ENCODE data around the gene TBKBP1.
A peak's percentile ranks its signal among the peaks of the same experiment; 100 is the strongest.

The TBKBP1 gene

GRCh38 chr17:47719411-47720152 lies 25.6 kb downstream of the TBKBP1 start:
- DNase-seq (ENCODE audit: insufficient read length, low spot score) (no peak), FAIRE-seq (no peak)
- TF ChIP-seq POLR2AphosphoS5 (IDR thresholded peaks at IDR 0.05; ENCODE audit: low read depth, low read length): no peak
- no peak for TF ChIP-seq POU2F2 (IDR thresholded peaks at IDR 0.05; ENCODE audit: low read depth, low read length)
- no peak for TF ChIP-seq PAX5 (IDR thresholded peaks at IDR 0.05; ENCODE audit: insufficient read depth, low read length, severe bottlenecking)
- TF ChIP-seq TAF1 (IDR thresholded peaks at IDR 0.05; ENCODE audit: low read depth, low read length): no peak
- TF ChIP-seq POLR2A (IDR thresholded peaks at IDR 0.05; ENCODE audit: low read depth, low read length): no peak
- TF ChIP-seq SPI1 (IDR thresholded peaks at IDR 0.05; ENCODE audit: low read depth, low read length): no peak

GRCh38 chr17:47720196-47720595 lies 26.2 kb downstream of the TBKBP1 start:
- FAIRE-seq: no peak
- no peak for TF ChIP-seq TAF1 (IDR thresholded peaks at IDR 0.05; ENCODE audit: low read depth, low read length)
- TF ChIP-seq POLR2A (IDR thresholded peaks at IDR 0.05; ENCODE audit: low read depth, low read length): no peak
- no peak for TF ChIP-seq POU2F2 (IDR thresholded peaks at IDR 0.05; ENCODE audit: low read depth, low read length)
- no peak for TF ChIP-seq SPI1 (IDR thresholded peaks at IDR 0.05; ENCODE audit: low read depth, low read length)
- TF ChIP-seq PAX5 (IDR thresholded peaks at IDR 0.05; ENCODE audit: insufficient read depth, low read length, severe bottlenecking): no peak
- no peak for TF ChIP-seq POLR2AphosphoS5 (IDR thresholded peaks at IDR 0.05; ENCODE audit: low read depth, low read length)
- DNase-seq (ENCODE audit: insufficient read length, low spot score): no peak

- DNase-seq (ENCODE audit: insufficient read length, low spot score) (peak; percentile 52), FAIRE-seq (peak; percentile 62)
- TF ChIP-seq SPI1 (IDR thresholded peaks at IDR 0.05; ENCODE audit: low read depth, low read length): no peak
Measured at GRCh38 chr17:47720754-47721533, 27.0 kb downstream of the TBKBP1 start.

- TF ChIP-seq POLR2A (IDR thresholded peaks at IDR 0.05; ENCODE audit: low read depth, low read length): no peak
- FAIRE-seq: no peak
- DNase-seq (ENCODE audit: insufficient read length, low spot score): no peak
Measured at GRCh38 chr17:47721725-47722124, 27.8 kb downstream of the TBKBP1 start.

GRCh38 chr17:47724705-47725104 lies 30.7 kb downstream of the TBKBP1 start:
- FAIRE-seq (no peak), DNase-seq (ENCODE audit: insufficient read length, low spot score) (no peak)
- no peak for TF ChIP-seq POU2F2 (IDR thresholded peaks at IDR 0.05; ENCODE audit: low read depth, low read length)
- TF ChIP-seq TAF1 (IDR thresholded peaks at IDR 0.05; ENCODE audit: low read depth, low read length): no peak
- TF ChIP-seq POLR2A (IDR thresholded peaks at IDR 0.05; ENCODE audit: low read depth, low read length): no peak
- no peak for TF ChIP-seq SPI1 (IDR thresholded peaks at IDR 0.05; ENCODE audit: low read depth, low read length)
- TF ChIP-seq POLR2AphosphoS5 (IDR thresholded peaks at IDR 0.05; ENCODE audit: low read depth, low read length): no peak
- no peak for TF ChIP-seq PAX5 (IDR thresholded peaks at IDR 0.05; ENCODE audit: insufficient read depth, low read length, severe bottlenecking)

- FAIRE-seq: no peak
- TF ChIP-seq PAX5 (IDR thresholded peaks at IDR 0.05; ENCODE audit: insufficient read depth, low read length, severe bottlenecking): no peak
- no peak for TF ChIP-seq SPI1 (IDR thresholded peaks at IDR 0.05; ENCODE audit: low read depth, low read length)
- no peak for TF ChIP-seq POLR2A (IDR thresholded peaks at IDR 0.05; ENCODE audit: low read depth, low read length)
- no peak for TF ChIP-seq POU2F2 (IDR thresholded peaks at IDR 0.05; ENCODE audit: low read depth, low read length)
- TF ChIP-seq TAF1 (IDR thresholded peaks at IDR 0.05; ENCODE audit: low read depth, low read length): no peak
- no peak for TF ChIP-seq POLR2AphosphoS5 (IDR thresholded peaks at IDR 0.05; ENCODE audit: low read depth, low read length)
- DNase-seq (ENCODE audit: insufficient read length, low spot score): no peak
Measured at GRCh38 chr17:47725446-47726111, 31.6 kb downstream of the TBKBP1 start.

- TF ChIP-seq POLR2A (IDR thresholded peaks at IDR 0.05; ENCODE audit: low read depth, low read length): no peak
- no peak for TF ChIP-seq SPI1 (IDR thresholded peaks at IDR 0.05; ENCODE audit: low read depth, low read length)
- no peak for TF ChIP-seq POU2F2 (IDR thresholded peaks at IDR 0.05; ENCODE audit: low read depth, low read length)
- no peak for TF ChIP-seq TAF1 (IDR thresholded peaks at IDR 0.05; ENCODE audit: low read depth, low read length)
- no peak for TF ChIP-seq POLR2AphosphoS5 (IDR thresholded peaks at IDR 0.05; ENCODE audit: low read depth, low read length)
- TF ChIP-seq PAX5 (IDR thresholded peaks at IDR 0.05; ENCODE audit: insufficient read depth, low read length, severe bottlenecking): no peak
- FAIRE-seq (no peak), DNase-seq (ENCODE audit: insufficient read length, low spot score) (no peak)
Measured at GRCh38 chr17:47726796-47727703, 33.1 kb downstream of the TBKBP1 start.

GRCh38 chr17:47727704-47728036 lies 33.7 kb downstream of the TBKBP1 start:
- FAIRE-seq (no peak), DNase-seq (ENCODE audit: insufficient read length, low spot score) (no peak)
- TF ChIP-seq PAX5 (IDR thresholded peaks at IDR 0.05; ENCODE audit: insufficient read depth, low read length, severe bottlenecking): no peak
- TF ChIP-seq POU2F2 (IDR thresholded peaks at IDR 0.05; ENCODE audit: low read depth, low read length): no peak
- no peak for TF ChIP-seq SPI1 (IDR thresholded peaks at IDR 0.05; ENCODE audit: low read depth, low read length)
- TF ChIP-seq TAF1 (IDR thresholded peaks at IDR 0.05; ENCODE audit: low read depth, low read length): no peak
- TF ChIP-seq POLR2AphosphoS5 (IDR thresholded peaks at IDR 0.05; ENCODE audit: low read depth, low read length): no peak
- no peak for TF ChIP-seq POLR2A (IDR thresholded peaks at IDR 0.05; ENCODE audit: low read depth, low read length)
